Measurements from ENCODE around the gene ME3.

GRCh38 chr11:86408845-86409244 lies 263.6 kb downstream of the ME3 start:
- no peak for TF ChIP-seq POLR2A (IDR thresholded peaks at IDR 0.05; ENCODE audit: borderline replicate concordance, extremely low read depth, insufficient read depth, insufficient read length)
- no peak for TF ChIP-seq ZFX (IDR thresholded peaks at IDR 0.05)
- no peak for TF ChIP-seq MAX (IDR thresholded peaks at IDR 0.05)

Data from HCT116 (cell line).